BE2C (cell line): ENCODE data around the gene GALNT2.

Experiments
- DNase-seq: peaks from one replicate; pipeline ENCODE4 v3.0.0-alpha.2; 2020
- H3K27me3 ChIP-seq: fragments of 250-450 bp; sonication (Bioruptor Pico); 2 replicates; pipeline ENCODE4 v1.5.1; 2020; ENCODE audit warnings: mild to moderate bottlenecking
- H3K36me3 ChIP-seq: fragments of 250-450 bp; sonication (Bioruptor Pico); 2 replicates; pipeline ENCODE4 v1.5.1; 2020; ENCODE audit warnings: mild to moderate bottlenecking
- H3K4me1 ChIP-seq: fragments of 250-450 bp; sonication (Bioruptor Pico); 2 replicates; pipeline ENCODE4 v1.5.1; 2020
- H3K4me3 ChIP-seq: 2 replicates; pipeline ENCODE4 v1.5.1; 2011; ENCODE audit warnings: low read depth, low read length
- H3K9me3 ChIP-seq: fragments of 250-450 bp; sonication (Bioruptor Pico); 2 replicates; pipeline ENCODE4 v1.5.1; 2020
- CTCF ChIP-seq: IDR thresholded peaks from 2 replicates; pipeline ENCODE4 v1.5.1; 2012; ENCODE audit warnings: mild to moderate bottlenecking, low read depth, low read length

GALNT2 gene

GRCh38 chr1:230228236-230228897, 161.3 kb downstream of the GALNT2 start:
- DNase-seq: no peak
- Histone ChIP-seq H3K36me3 (no peaks in the 10 kb centered on the region; the same call in 1 of the 2 replicates), H3K9me3 (no peaks in the 10 kb centered on the region), H3K27me3 (no peaks in the 10 kb centered on the region), H3K4me3 (no peak overlapping the region), H3K4me1 (no peaks in the 10 kb centered on the region; the same call in 1 of the 2 replicates)
- no peak for TF ChIP-seq CTCF

- H3K36me3 ChIP-seq: no peaks in the 10 kb centered on the region; the same call in none of the 2 replicates
Observed at GRCh38 chr1:230230273-230230672, 163.2 kb downstream of the GALNT2 start.

GRCh38 chr1:230230948-230231773, 164.1 kb downstream of the GALNT2 start:
- DNase-seq: no peak
- Histone ChIP-seq H3K36me3 (no peaks in the 10 kb centered on the region; the same call in none of the 2 replicates), H3K4me1 (no peaks in the 10 kb centered on the region; the same call in 1 of the 2 replicates), H3K27me3 (no peaks in the 10 kb centered on the region), H3K4me3 (no peak overlapping the region), H3K9me3 (no peaks in the 10 kb centered on the region)
- no peak for TF ChIP-seq CTCF

More at GRCh38 chr1:230230273-230230672, 163.2 kb downstream of the GALNT2 start:
- DNase-seq: no peak
- H3K27me3 ChIP-seq: no peaks in the 10 kb centered on the region
- no peak overlapping the region for H3K4me3 ChIP-seq
- H3K9me3 ChIP-seq: no peaks in the 10 kb centered on the region
- TF ChIP-seq CTCF: no peak
- H3K4me1 ChIP-seq: no peaks in the 10 kb centered on the region; the same call in 1 of the 2 replicates

- Histone ChIP-seq H3K4me3 (no peak overlapping the region), H3K9me3 (no peaks in the 10 kb centered on the region), H3K36me3 (peaks cover 1% of the 10 kb centered on the region), H3K27me3 (no peaks in the 10 kb centered on the region), H3K4me1 (peaks cover 3% of the 10 kb centered on the region; the same call in 1 of the 2 replicates)
- DNase-seq: no peak
- TF ChIP-seq CTCF: no peak
Observed at GRCh38 chr1:230231774-230232145, 164.7 kb downstream of the GALNT2 start.

- Histone ChIP-seq H3K9me3 (no peaks in the 10 kb centered on the region), H3K27me3 (no peaks in the 10 kb centered on the region), H3K4me1 (peaks cover 8% of the 10 kb centered on the region), H3K4me3 (no peak overlapping the region), H3K36me3 (peaks cover 7% of the 10 kb centered on the region)
- no peak for DNase-seq
- TF ChIP-seq CTCF: no peak
Observed at GRCh38 chr1:230232371-230232771, 165.3 kb downstream of the GALNT2 start.

GRCh38 chr1:230233786-230234185, 166.7 kb downstream of the GALNT2 start:
- Histone ChIP-seq H3K9me3 (no peaks in the 10 kb centered on the region), H3K4me1 (peaks cover 8% of the 10 kb centered on the region), H3K27me3 (no peaks in the 10 kb centered on the region), H3K36me3 (peaks cover 9% of the 10 kb centered on the region), H3K4me3 (no peak overlapping the region)
- no peak for DNase-seq
- TF ChIP-seq CTCF: no peak
